PC-9 (cell line): ENCODE results near the gene METTL16. TPM values are rescaled to one million over a fixed set of nuclear protein-coding genes. Genes with fewer than 3 reads are reported as not detected.

Experiments used
- BruUV-seq: library from RNA; stranded (reverse); fragments of 400-500 nt; replicated peaks from 2 replicates; lab custom pipeline; 2021; lab: Mats Ljungman, UMichigan
- CTCF ChIA-PET: fragments of 300-600 bp; sonication (Branson Sonifier 250); formaldehyde crosslinking; loops from one replicate; lab custom pipeline; 2022; ENCODE audit warnings: antibody characterized with exemption; lab: Charles Lee
- POLR2A ChIA-PET: fragments of 300-600 bp; sonication (Branson Sonifier 250); formaldehyde crosslinking; loops from one replicate; lab custom pipeline; 2022; ENCODE audit warnings: antibody characterized with exemption; ENCODE audit not compliant: unreplicated experiment; lab: Charles Lee
- DNase-seq, 2 experiments: peaks; one replicate each; pipeline versions ENCODE4 v3.0.0 to v3.0.0-alpha.2; 2015 to 2022; ENCODE audit warnings: mixed read lengths in 1 of 2
- H2AFZ ChIP-seq: fragments of 200-600 bp; sonication (generic); 2 replicates; pipeline ENCODE4 v1.8.1; 2017; ENCODE audit warnings: antibody characterized with exemption
- H3F3A ChIP-seq: fragments of 200-600 bp; sonication (generic); 2 replicates; pipeline ENCODE4 v1.8.1; 2017; ENCODE audit warnings: antibody characterized with exemption, mild to moderate bottlenecking, low read depth; ENCODE audit not compliant: insufficient read depth
- H3K27ac ChIP-seq: fragments of 200-600 bp; sonication (generic); 2 replicates; pipeline ENCODE4 v1.6.1; 2016; ENCODE audit warnings: mixed run types
- H3K27me3 ChIP-seq: fragments of 200-600 bp; sonication (generic); 2 replicates; pipeline ENCODE4 v1.6.1; 2016; ENCODE audit warnings: low read depth, mixed run types; ENCODE audit not compliant: insufficient read depth
- H3K36me3 ChIP-seq: fragments of 200-600 bp; sonication (generic); 2 replicates; pipeline ENCODE4 v1.6.1; 2016; ENCODE audit warnings: low read depth, mixed run types
- H3K4me1 ChIP-seq: fragments of 200-600 bp; sonication (generic); replicated peaks from 2 replicates; pipeline ENCODE4 v1.6.1; 2016; ENCODE audit warnings: mixed run types; ENCODE audit not compliant: insufficient read depth
- H3K4me2 ChIP-seq: fragments of 200-600 bp; sonication (generic); 2 replicates; pipeline ENCODE4 v1.6.1; 2017; ENCODE audit warnings: mixed run types
- H3K4me3 ChIP-seq: fragments of 200-600 bp; sonication (generic); 2 replicates; pipeline ENCODE4 v1.6.1; 2016; ENCODE audit warnings: mixed run types
- H3K79me2 ChIP-seq: fragments of 200-600 bp; sonication (generic); 2 replicates; pipeline ENCODE4 v1.6.1; 2017; ENCODE audit warnings: low read depth, mixed run types
- H3K9me2 ChIP-seq: fragments of 200-600 bp; sonication (generic); 2 replicates; pipeline ENCODE4 v1.8.1; 2017; ENCODE audit warnings: mild to moderate bottlenecking; ENCODE audit not compliant: insufficient read depth
- H3K9me3 ChIP-seq: fragments of 200-600 bp; sonication (generic); 2 replicates; pipeline ENCODE4 v1.8.1; 2016; ENCODE audit warnings: low read depth; ENCODE audit not compliant: insufficient read depth
- H4K20me1 ChIP-seq: fragments of 200-600 bp; sonication (generic); 2 replicates; pipeline ENCODE4 v1.8.1; 2017; ENCODE audit not compliant: insufficient read depth
- CTCF ChIP-seq: fragments of 200-600 bp; sonication (generic); conservative IDR thresholded peaks from 2 replicates; pipeline ENCODE4 v1.6.1; 2017; ENCODE audit warnings: mixed run types, antibody characterized with exemption, mild to moderate bottlenecking, moderate library complexity
- EZH2 ChIP-seq: fragments of 200-600 bp; sonication (generic); IDR thresholded peaks from 2 replicates; pipeline ENCODE4 v1.8.0; 2017; ENCODE audit warnings: antibody characterized with exemption, low read depth
- intact Hi-C: fragments of 100-400 bp; cut with micrococcal nuclease; formaldehyde crosslinking; loops from one replicate; pipeline ENCODE4 v1.10.0; 2022; ENCODE audit not compliant: unreplicated experiment
- total RNA-seq: library from RNA; stranded (reverse); gene quantifications from 2 replicates; pipeline ENCODE4 v1.2.3, GENCODE V29; 2021

METTL16 gene
- total RNA-seq, 1 experiment from 2014 or later: 46.2 TPM

GRCh38 chr17:2380226-2380922 is 131.3 kb downstream of the METTL16 start:
- BruUV-seq: no TSS peak
- POLR2A ChIA-PET: no interaction called here

GRCh38 chr17:2379489-2380225 is 132.0 kb downstream of the METTL16 start:
- H3K4me1 ChIP-seq: no peaks in the 10 kb centered on the region
- H3F3A ChIP-seq: peaks cover 13% of the 10 kb centered on the region; the same call in 1 of the 2 replicates
- CTCF ChIA-PET: interaction anchor here (0.6 kb wide), 2 partner anchors 17 to 23 kb away, joined by 3 read pairs; no protein-coding TSS in a partner anchor
- no peaks in the 10 kb centered on the region for H3K27me3 ChIP-seq
- no peaks in the 10 kb centered on the region for H4K20me1 ChIP-seq
- intact Hi-C loops: no loop called here
- H3K4me3 ChIP-seq: no peak overlapping the region
- no peaks in the 10 kb centered on the region for H3K9me2 ChIP-seq
- no peak overlapping the region for H3K27ac ChIP-seq
- no peaks in the 10 kb centered on the region for H3K79me2 ChIP-seq
- no peaks in the 10 kb centered on the region for H3K36me3 ChIP-seq
- no peak for DNase-seq
- POLR2A ChIA-PET: no interaction called here
- TF ChIP-seq EZH2 (no peak), CTCF (no peak)
- H2AFZ ChIP-seq: no peak overlapping the region
- H3K4me2 ChIP-seq: no peak overlapping the region
- no peaks in the 10 kb centered on the region for H3K9me3 ChIP-seq
- no TSS peak for BruUV-seq

More at GRCh38 chr17:2380226-2380922, 131.3 kb downstream of the METTL16 start:
- no peak overlapping the region for H3K4me2 ChIP-seq
- no peak overlapping the region for H3K4me3 ChIP-seq
- no peaks in the 10 kb centered on the region for H3K9me3 ChIP-seq
- H3K79me2 ChIP-seq: no peaks in the 10 kb centered on the region
- H4K20me1 ChIP-seq: no peaks in the 10 kb centered on the region
- no peak for TF ChIP-seq CTCF
- no peak for TF ChIP-seq EZH2
- no peak overlapping the region for H3K27ac ChIP-seq
- CTCF ChIA-PET: interaction anchor here (0.6 to 3.2 kb wide), 2 partner anchors 18 to 36 kb away, joined by 3 to 102 read pairs; no protein-coding TSS in a partner anchor
- no peaks in the 10 kb centered on the region for H3K36me3 ChIP-seq
- no peaks in the 10 kb centered on the region for H3K9me2 ChIP-seq
- peaks cover 13% of the 10 kb centered on the region; the same call in 1 of the 2 replicates for H3F3A ChIP-seq
- no peaks in the 10 kb centered on the region for H3K4me1 ChIP-seq
- intact Hi-C loops: no loop called here
- DNase-seq: no peak
- no peak overlapping the region for H2AFZ ChIP-seq
- H3K27me3 ChIP-seq: no peaks in the 10 kb centered on the region

- H3K9me2 ChIP-seq: no peaks in the 10 kb centered on the region
- DNase-seq: no peak
- no peaks in the 10 kb centered on the region for H3K4me1 ChIP-seq
- H3K27ac ChIP-seq: no peak overlapping the region
- H3K36me3 ChIP-seq: no peaks in the 10 kb centered on the region
- H3K4me2 ChIP-seq: no peak overlapping the region
- peaks cover 10% of the 10 kb centered on the region; the same call in 1 of the 2 replicates for H3F3A ChIP-seq
- H2AFZ ChIP-seq: no peak overlapping the region
- no peak overlapping the region for H3K4me3 ChIP-seq
- TF ChIP-seq CTCF (no peak), EZH2 (no peak)
- intact Hi-C loops: no loop called here
- no peaks in the 10 kb centered on the region for H4K20me1 ChIP-seq
- ChIA-PET CTCF (no interaction called here), POLR2A (no interaction called here)
- no TSS peak for BruUV-seq
- H3K79me2 ChIP-seq: no peaks in the 10 kb centered on the region
- no peaks in the 10 kb centered on the region for H3K27me3 ChIP-seq
- no peaks in the 10 kb centered on the region for H3K9me3 ChIP-seq
Observed at GRCh38 chr17:2378905-2379304, 132.8 kb downstream of the METTL16 start.
